GM12878 (cell line): ENCODE results near the gene USP11. TPM values are rescaled to one million over a fixed set of nuclear protein-coding genes. Genes with fewer than 3 reads are reported as not detected.
"Not testable (repeated sequence)": the region's sequence is repeated elsewhere in the genome, so short reads cannot be mapped to it uniquely, and the experiment has no call there.

Experiments
- ATAC-seq: fragments of 200-7000 bp; cut with Tn5 transposase; 3 replicates; pipeline ENCODE4 v1.9.1; 2020; ENCODE audit warnings: mild to moderate bottlenecking, moderate library complexity
- BruUV-seq: library from RNA; stranded (reverse); fragments of 400-500 nt; replicated peaks from 2 replicates; lab custom pipeline; 2021; lab: Mats Ljungman, UMichigan
- CTCF ChIA-PET: fragments of 300-600 bp; sonication (Branson Sonifier 250); formaldehyde crosslinking; extraction: SDS; loops from one replicate; lab custom pipeline; 2021; ENCODE audit warnings: inconsistent platforms; lab: Yijun Ruan, JAX
- POLR2A ChIA-PET: fragments of 350-600 bp; formaldehyde crosslinking; extraction: SDS; loops from one replicate; lab custom pipeline; 2021; ENCODE audit warnings: inconsistent platforms; lab: Charles Lee
- RAD21 ChIA-PET: fragments of 300-600 bp; sonication (Branson Sonifier 250); formaldehyde crosslinking; loops from one replicate; lab custom pipeline; 2023; ENCODE audit warnings: antibody characterized with exemption; ENCODE audit not compliant: unreplicated experiment; lab: Charles Lee
- SMC1A ChIA-PET: fragments of 300-600 bp; sonication (Branson Sonifier 250); formaldehyde crosslinking; loops from one replicate; lab custom pipeline; 2023; ENCODE audit not compliant: unreplicated experiment, uncharacterized antibody; lab: Charles Lee
- DNase-seq: peaks from one replicate; pipeline ENCODE4 v3.0.0-alpha.2; 2011; ENCODE audit warnings: low read depth, low spot score
- FAIRE-seq: peaks from 3 replicates; lab custom pipeline; 2011; peaks lifted over from hg19 to GRCh38; lab: Jason Lieb, UNC
- H2AFZ ChIP-seq: 2 replicates; pipeline ENCODE4 v1.6.0; 2011; ENCODE audit warnings: low read depth, low read length, control low read depth; ENCODE audit not compliant: control insufficient read depth
- H3K27ac ChIP-seq: 2 replicates; pipeline ENCODE4 v1.5.1; 2011; ENCODE audit warnings: control low read depth; ENCODE audit not compliant: control insufficient read depth, insufficient read depth
- H3K27me3 ChIP-seq, 2 experiments: replicated peaks in 1 of 2; 2 replicates each; pipeline versions ENCODE4 v1.6.0 to v1.6.1; 2011; ENCODE audit warnings: low read length in 1 of 2; ENCODE audit not compliant: control insufficient read depth in 2 of 2, insufficient read depth in 2 of 2
- H3K36me3 ChIP-seq, 2 experiments: 2 replicates each; pipeline ENCODE4 v1.5.1; 2011; ENCODE audit warnings: low read length in 1 of 2; ENCODE audit not compliant: control insufficient read depth in 2 of 2, insufficient read depth in 2 of 2
- H3K4me1 ChIP-seq: 2 replicates; pipeline ENCODE4 v1.6.1; 2011; ENCODE audit warnings: mild to moderate bottlenecking, low read length, moderate library complexity, mixed read lengths; ENCODE audit not compliant: control insufficient read depth, insufficient read depth
- H3K4me2 ChIP-seq: 2 replicates; pipeline ENCODE4 v1.6.0; 2011; ENCODE audit warnings: control low read depth; ENCODE audit not compliant: control insufficient read depth, insufficient read depth
- H3K4me3 ChIP-seq: fragments of 200-600 bp; sonication (generic); 2 replicates; pipeline ENCODE4 v1.5.1; 2016
- H3K79me2 ChIP-seq: 2 replicates; pipeline ENCODE4 v1.6.0; 2011; ENCODE audit warnings: low read length; ENCODE audit not compliant: control insufficient read depth, insufficient read depth
- H3K9ac ChIP-seq: 2 replicates; pipeline ENCODE4 v1.8.0; 2011; ENCODE audit warnings: low read length, control low read depth, mixed read lengths; ENCODE audit not compliant: control insufficient read depth, insufficient read depth
- H3K9me3 ChIP-seq: replicated peaks from 3 replicates; pipeline ENCODE4 v1.5.1; 2011; ENCODE audit warnings: mild to moderate bottlenecking, low read length; ENCODE audit not compliant: control insufficient read depth, insufficient read depth
- H4K20me1 ChIP-seq: 2 replicates; pipeline ENCODE4 v1.6.0; 2011; ENCODE audit not compliant: control insufficient read depth, insufficient read depth
- IKZF2 ChIP-seq, 2 experiments: fragments of 450-650 bp; IDR thresholded peaks; 2 replicates each; pipeline ENCODE4 v1.6.1; 2017; ENCODE audit warnings: mild to moderate bottlenecking in 2 of 2, moderate library complexity in 2 of 2
- TCF7 ChIP-seq: IDR thresholded peaks from 2 replicates; pipeline ENCODE4 v1.6.1; 2014; ENCODE audit warnings: antibody characterized with exemption, borderline replicate concordance
- ZSCAN29 ChIP-seq: fragments of 450-650 bp; IDR thresholded peaks from 2 replicates; pipeline ENCODE4 v1.6.1; 2017; ENCODE audit warnings: mild to moderate bottlenecking, moderate library complexity
- WGBS: methylation state at CpG from one replicate; pipeline ENCODE4 v1.1.6; 2016; ENCODE audit warnings: low lambda C conversion rate; ENCODE audit not compliant: insufficient replicate concordance, insufficient coverage; ENCODE audit errors: missing lambda C conversion rate; 5-methylcytosine and 5-hydroxymethylcytosine counted together
- in situ Hi-C: fragments of 300-500 bp; cut with MboI; formaldehyde crosslinking; loops from 9 replicates; pipeline ENCODE4 v1.14.3; 2018; ENCODE audit warnings: mixed read lengths
- intact Hi-C: fragments of 100-400 bp; cut with micrococcal nuclease; formaldehyde crosslinking; loops from one replicate; pipeline ENCODE4 v1.14.2; 2022; ENCODE audit not compliant: unreplicated experiment
- polyA plus RNA-seq, 11 experiments: library from polyadenylated mRNA; depleted of rRNA in 4 of 11; unstranded in 6 of 11; stranded (reverse) in 5 of 11; fragments of >200 nt; fragmentation: Nextera tagmentation in 4 of 11; fragmentation: Illumina TruSeq in 1 of 11; extraction: Ambion mirVana in 4 of 11; extraction: Trizol in 1 of 11; gene quantifications; 1 replicate in 1 of 11; 2 replicates in 10 of 11; pipeline versions ENCODE4 v1.2.1 to v1.2.3, GENCODE V29; 2011 to 2016; ENCODE audit warnings: inconsistent platforms in 2 of 11, missing spikeins in 2 of 11, low read depth in 1 of 11
- total RNA-seq, 4 experiments: library from RNA; depleted of rRNA in 3 of 4; stranded (reverse); fragments of >200 nt in 3 of 4; fragmentation: Illumina TruSeq in 1 of 4; extraction: Trizol in 1 of 4; gene quantifications; 2 replicates each; pipeline versions ENCODE4 v1.2.1 to v1.2.3, GENCODE V29; 2013 to 2021
- TF ChIP-seq, protein P1 (sequence below): fragments of 450-650 bp; IDR thresholded peaks from 2 replicates; pipeline ENCODE4 v1.6.1; 2016; ENCODE audit warnings: mild to moderate bottlenecking, moderate library complexity, borderline replicate concordance

USP11 gene
- total and polyA plus RNA-seq, 10 of the 15 experiments (the other 5 are each of a cell fraction or from before 2014, with no cell fraction given), result 3.3 to 44.0 (median 20.9) TPM

DNA sequence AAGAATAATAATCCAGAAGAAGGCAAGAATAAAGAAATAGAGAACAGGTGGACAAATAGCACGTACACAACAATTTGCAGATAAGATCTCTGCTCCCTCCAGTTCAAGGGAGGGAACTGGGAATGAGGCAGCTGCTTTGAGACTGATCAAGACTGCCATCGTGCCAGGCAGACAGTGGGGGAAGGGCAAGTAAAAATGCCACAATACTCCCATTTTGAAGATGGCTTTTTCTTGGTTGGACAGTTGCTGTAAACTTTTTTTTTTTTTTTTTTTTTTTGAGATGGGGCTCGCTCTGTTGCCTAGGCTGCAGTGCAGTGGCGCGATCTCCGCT lies 17.2 kb downstream of the USP11 start (continued):
- TF ChIP-seq IKZF2 (IDR thresholded peaks at IDR 0.05), result no peak
- TF ChIP-seq ZSCAN29, result no peak
- TF ChIP-seq, protein P1, sequence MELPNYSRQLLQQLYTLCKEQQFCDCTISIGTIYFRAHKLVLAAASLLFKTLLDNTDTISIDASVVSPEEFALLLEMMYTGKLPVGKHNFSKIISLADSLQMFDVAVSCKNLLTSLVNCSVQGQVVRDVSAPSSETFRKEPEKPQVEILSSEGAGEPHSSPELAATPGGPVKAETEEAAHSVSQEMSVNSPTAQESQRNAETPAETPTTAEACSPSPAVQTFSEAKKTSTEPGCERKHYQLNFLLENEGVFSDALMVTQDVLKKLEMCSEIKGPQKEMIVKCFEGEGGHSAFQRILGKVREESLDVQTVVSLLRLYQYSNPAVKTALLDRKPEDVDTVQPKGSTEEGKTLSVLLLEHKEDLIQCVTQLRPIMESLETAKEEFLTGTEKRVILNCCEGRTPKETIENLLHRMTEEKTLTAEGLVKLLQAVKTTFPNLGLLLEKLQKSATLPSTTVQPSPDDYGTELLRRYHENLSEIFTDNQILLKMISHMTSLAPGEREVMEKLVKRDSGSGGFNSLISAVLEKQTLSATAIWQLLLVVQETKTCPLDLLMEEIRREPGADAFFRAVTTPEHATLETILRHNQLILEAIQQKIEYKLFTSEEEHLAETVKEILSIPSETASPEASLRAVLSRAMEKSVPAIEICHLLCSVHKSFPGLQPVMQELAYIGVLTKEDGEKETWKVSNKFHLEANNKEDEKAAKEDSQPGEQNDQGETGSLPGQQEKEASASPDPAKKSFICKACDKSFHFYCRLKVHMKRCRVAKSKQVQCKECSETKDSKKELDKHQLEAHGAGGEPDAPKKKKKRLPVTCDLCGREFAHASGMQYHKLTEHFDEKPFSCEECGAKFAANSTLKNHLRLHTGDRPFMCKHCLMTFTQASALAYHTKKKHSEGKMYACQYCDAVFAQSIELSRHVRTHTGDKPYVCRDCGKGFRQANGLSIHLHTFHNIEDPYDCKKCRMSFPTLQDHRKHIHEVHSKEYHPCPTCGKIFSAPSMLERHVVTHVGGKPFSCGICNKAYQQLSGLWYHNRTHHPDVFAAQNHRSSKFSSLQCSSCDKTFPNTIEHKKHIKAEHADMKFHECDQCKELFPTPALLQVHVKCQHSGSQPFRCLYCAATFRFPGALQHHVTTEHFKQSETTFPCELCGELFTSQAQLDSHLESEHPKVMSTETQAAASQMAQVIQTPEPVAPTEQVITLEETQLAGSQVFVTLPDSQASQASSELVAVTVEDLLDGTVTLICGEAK, result no peak
- TF ChIP-seq TCF7, result no peak

DNA sequence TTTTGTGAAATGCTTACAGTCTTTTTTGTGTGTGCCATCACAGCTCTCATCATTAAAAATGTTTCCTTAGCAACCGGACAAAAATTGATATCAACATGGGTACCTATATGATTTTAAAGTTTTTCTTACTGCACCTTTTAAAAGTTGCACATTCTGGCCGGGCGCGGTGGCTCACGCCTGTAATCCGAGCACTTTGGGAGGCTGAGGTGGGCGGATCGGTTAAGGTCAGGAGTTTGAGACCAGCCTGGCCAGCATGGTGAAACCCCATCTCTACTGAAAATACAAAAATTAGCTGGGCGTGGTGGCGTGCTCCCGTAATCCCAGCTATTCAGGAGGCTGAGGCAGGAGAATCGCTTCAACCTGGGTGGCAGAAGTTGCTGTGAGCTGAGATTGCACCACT lies 24.8 kb downstream of the USP11 start:
- CTCF ChIA-PET, intact Hi-C loops, H3K9me3 ChIP-seq, in situ Hi-C loops, H3K79me2 ChIP-seq, H3K27me3 ChIP-seq, BruUV-seq, POLR2A ChIA-PET, H3K27ac ChIP-seq, H4K20me1 ChIP-seq, H3K4me1 ChIP-seq, H3K36me3 ChIP-seq, H3K9ac ChIP-seq, ATAC-seq, H2AFZ ChIP-seq, H3K4me2 ChIP-seq, RAD21 ChIA-PET, SMC1A ChIA-PET, H3K4me3 ChIP-seq, FAIRE-seq, DNase-seq: not testable (repeated sequence)
- 69% methylated on average over 12 of the region's 12 CpGs for WGBS
